Liver (tissue), 3 donors: ENCODE measurements around the gene BSPRY.

Source experiments
- NR2F2 ChIP-seq: IDR thresholded peaks from 2 replicates; pipeline ENCODE4 v1.6.1; 2016; ENCODE audit warnings: antibody characterized with exemption
- RXRA ChIP-seq, 2 donors: IDR thresholded peaks; 2 replicates each; pipeline ENCODE4 v1.6.1; 2017 to 2018; ENCODE audit warnings: antibody characterized with exemption in 2 of 2, mild to moderate bottlenecking in 1 of 2
- YY1 ChIP-seq: IDR thresholded peaks from 2 replicates; pipeline ENCODE4 v1.6.1; 2016; ENCODE audit warnings: antibody characterized with exemption, mild to moderate bottlenecking
- TF ChIP-seq, protein P1 (sequence below): fragments of 150-350 bp; IDR thresholded peaks from 2 replicates; pipeline ENCODE4 v1.5.1; 2017; ENCODE audit warnings: improper control_type of control experiment, low read depth, low read length; ENCODE audit not compliant: missing input control
- TF ChIP-seq, protein P2 (sequence below): IDR thresholded peaks from 2 replicates; pipeline ENCODE4 v1.6.1; 2016; ENCODE audit warnings: antibody characterized with exemption
- TF ChIP-seq, protein P3 (sequence below): IDR thresholded peaks from 2 replicates; pipeline ENCODE4 v1.6.1; 2016; ENCODE audit warnings: antibody characterized with exemption
- TF ChIP-seq, protein P4 (sequence below): IDR thresholded peaks from 2 replicates; pipeline ENCODE4 v1.6.1; 2016; ENCODE audit warnings: antibody characterized with exemption, mild to moderate bottlenecking
- donor health status: healthy.
- donor health status: healthy.

DNA sequence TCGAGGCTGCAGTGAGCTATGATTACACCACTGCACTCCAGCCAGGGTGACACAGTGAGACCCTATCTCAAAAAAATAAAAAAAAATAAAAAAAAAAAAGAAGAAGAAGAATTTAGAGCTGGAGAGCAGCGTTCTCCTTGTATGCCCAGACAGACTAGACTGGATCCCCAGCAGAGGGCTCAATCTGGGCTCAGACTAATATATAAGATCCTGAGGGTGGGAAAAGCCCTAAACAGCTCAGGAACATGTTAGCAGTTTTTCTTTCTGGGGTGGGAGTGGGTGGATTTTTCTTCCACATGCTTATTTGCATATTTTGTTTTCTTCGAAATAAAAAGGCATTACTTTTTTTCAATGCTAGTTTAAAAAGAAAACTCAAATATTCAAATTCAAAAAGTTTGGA is 904 bp upstream of the BSPRY start:
- TF ChIP-seq, protein P1, sequence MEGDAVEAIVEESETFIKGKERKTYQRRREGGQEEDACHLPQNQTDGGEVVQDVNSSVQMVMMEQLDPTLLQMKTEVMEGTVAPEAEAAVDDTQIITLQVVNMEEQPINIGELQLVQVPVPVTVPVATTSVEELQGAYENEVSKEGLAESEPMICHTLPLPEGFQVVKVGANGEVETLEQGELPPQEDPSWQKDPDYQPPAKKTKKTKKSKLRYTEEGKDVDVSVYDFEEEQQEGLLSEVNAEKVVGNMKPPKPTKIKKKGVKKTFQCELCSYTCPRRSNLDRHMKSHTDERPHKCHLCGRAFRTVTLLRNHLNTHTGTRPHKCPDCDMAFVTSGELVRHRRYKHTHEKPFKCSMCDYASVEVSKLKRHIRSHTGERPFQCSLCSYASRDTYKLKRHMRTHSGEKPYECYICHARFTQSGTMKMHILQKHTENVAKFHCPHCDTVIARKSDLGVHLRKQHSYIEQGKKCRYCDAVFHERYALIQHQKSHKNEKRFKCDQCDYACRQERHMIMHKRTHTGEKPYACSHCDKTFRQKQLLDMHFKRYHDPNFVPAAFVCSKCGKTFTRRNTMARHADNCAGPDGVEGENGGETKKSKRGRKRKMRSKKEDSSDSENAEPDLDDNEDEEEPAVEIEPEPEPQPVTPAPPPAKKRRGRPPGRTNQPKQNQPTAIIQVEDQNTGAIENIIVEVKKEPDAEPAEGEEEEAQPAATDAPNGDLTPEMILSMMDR: no peak
- TF ChIP-seq YY1: no peak
- no peak for TF ChIP-seq NR2F2
- TF ChIP-seq RXRA (IDR thresholded peaks at IDR 0.05): no peak
- TF ChIP-seq, protein P2, sequence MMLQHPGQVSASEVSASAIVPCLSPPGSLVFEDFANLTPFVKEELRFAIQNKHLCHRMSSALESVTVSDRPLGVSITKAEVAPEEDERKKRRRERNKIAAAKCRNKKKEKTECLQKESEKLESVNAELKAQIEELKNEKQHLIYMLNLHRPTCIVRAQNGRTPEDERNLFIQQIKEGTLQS: no peak
- TF ChIP-seq, protein P3, sequence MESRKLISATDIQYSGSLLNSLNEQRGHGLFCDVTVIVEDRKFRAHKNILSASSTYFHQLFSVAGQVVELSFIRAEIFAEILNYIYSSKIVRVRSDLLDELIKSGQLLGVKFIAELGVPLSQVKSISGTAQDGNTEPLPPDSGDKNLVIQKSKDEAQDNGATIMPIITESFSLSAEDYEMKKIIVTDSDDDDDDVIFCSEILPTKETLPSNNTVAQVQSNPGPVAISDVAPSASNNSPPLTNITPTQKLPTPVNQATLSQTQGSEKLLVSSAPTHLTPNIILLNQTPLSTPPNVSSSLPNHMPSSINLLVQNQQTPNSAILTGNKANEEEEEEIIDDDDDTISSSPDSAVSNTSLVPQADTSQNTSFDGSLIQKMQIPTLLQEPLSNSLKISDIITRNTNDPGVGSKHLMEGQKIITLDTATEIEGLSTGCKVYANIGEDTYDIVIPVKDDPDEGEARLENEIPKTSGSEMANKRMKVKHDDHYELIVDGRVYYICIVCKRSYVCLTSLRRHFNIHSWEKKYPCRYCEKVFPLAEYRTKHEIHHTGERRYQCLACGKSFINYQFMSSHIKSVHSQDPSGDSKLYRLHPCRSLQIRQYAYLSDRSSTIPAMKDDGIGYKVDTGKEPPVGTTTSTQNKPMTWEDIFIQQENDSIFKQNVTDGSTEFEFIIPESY: no peak
- TF ChIP-seq, protein P4, sequence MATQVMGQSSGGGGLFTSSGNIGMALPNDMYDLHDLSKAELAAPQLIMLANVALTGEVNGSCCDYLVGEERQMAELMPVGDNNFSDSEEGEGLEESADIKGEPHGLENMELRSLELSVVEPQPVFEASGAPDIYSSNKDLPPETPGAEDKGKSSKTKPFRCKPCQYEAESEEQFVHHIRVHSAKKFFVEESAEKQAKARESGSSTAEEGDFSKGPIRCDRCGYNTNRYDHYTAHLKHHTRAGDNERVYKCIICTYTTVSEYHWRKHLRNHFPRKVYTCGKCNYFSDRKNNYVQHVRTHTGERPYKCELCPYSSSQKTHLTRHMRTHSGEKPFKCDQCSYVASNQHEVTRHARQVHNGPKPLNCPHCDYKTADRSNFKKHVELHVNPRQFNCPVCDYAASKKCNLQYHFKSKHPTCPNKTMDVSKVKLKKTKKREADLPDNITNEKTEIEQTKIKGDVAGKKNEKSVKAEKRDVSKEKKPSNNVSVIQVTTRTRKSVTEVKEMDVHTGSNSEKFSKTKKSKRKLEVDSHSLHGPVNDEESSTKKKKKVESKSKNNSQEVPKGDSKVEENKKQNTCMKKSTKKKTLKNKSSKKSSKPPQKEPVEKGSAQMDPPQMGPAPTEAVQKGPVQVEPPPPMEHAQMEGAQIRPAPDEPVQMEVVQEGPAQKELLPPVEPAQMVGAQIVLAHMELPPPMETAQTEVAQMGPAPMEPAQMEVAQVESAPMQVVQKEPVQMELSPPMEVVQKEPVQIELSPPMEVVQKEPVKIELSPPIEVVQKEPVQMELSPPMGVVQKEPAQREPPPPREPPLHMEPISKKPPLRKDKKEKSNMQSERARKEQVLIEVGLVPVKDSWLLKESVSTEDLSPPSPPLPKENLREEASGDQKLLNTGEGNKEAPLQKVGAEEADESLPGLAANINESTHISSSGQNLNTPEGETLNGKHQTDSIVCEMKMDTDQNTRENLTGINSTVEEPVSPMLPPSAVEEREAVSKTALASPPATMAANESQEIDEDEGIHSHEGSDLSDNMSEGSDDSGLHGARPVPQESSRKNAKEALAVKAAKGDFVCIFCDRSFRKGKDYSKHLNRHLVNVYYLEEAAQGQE: no peak
